Activated T-cell treated with anti-CD3 and anti-CD28 coated beads, Interleukin-2, amount 50 U/mL, for 72 hours (primary cell): ENCODE results near the gene SUN1. TPM values are rescaled to one million over a fixed set of nuclear protein-coding genes. Genes with fewer than 3 reads are reported as not detected.
A peak's percentile ranks its signal among the peaks of the same experiment; 100 is the strongest.
"Not testable (repeated sequence)": the region's sequence is repeated elsewhere in the genome, so short reads cannot be mapped to it uniquely, and the experiment has no call there.

Source experiments
- ATAC-seq, 2 donors: fragments of 150-1000 bp; cut with Tn5 transposase; replicated peaks in 1 of 2; 2 replicates each; pipeline ENCODE4 v1.10.0; 2021; ENCODE audit warnings: moderate library complexity in 2 of 2, mild to moderate bottlenecking in 1 of 2
- DNase-seq, 2 donors: peaks; one replicate each; pipeline ENCODE4 v3.0.0; 2021 to 2022; ENCODE audit warnings: mixed read lengths in 1 of 2
- H3K27ac Mint-ChIP-seq: one replicate; pipeline ENCODE4 v1.8.0; 2022; ENCODE audit warnings: mild to moderate bottlenecking, moderate library complexity, mixed read lengths
- H3K27me3 Mint-ChIP-seq: one replicate; pipeline ENCODE4 v1.8.0; 2022; ENCODE audit warnings: low read depth, mixed read lengths
- H3K36me3 Mint-ChIP-seq, 2 donors: one replicate each; pipeline ENCODE4 v1.8.0; 2022; ENCODE audit warnings: mixed read lengths in 2 of 2, mild to moderate bottlenecking in 1 of 2; ENCODE audit not compliant: insufficient read depth in 2 of 2
- H3K4me1 Mint-ChIP-seq: one replicate; pipeline ENCODE4 v1.8.0; 2022; ENCODE audit warnings: low read depth, mixed read lengths
- H3K4me3 Mint-ChIP-seq, 2 donors: one replicate each; pipeline ENCODE4 v1.8.0; 2022; ENCODE audit warnings: mild to moderate bottlenecking in 2 of 2, mixed read lengths in 2 of 2, moderate library complexity in 2 of 2
- H3K9me3 Mint-ChIP-seq, 2 donors: one replicate each; pipeline ENCODE4 v1.8.0; 2022; ENCODE audit warnings: mixed read lengths in 2 of 2
- total RNA-seq, 2 donors: library from RNA; stranded (reverse); gene quantifications; one replicate each; pipeline ENCODE4 v1.2.3, GENCODE V29; 2022

SUN1 gene
- total RNA-seq, 2 donors from 2014 or later = 77.9 to 84.4 TPM

GRCh38 chr7:899806-900205, 67.5 kb downstream of the SUN1 start:
- Mint-ChIP-seq H3K4me3 (no peak overlapping the region), H3K27ac (no peak overlapping the region), H3K9me3 (no peaks in the 10 kb centered on the region), H3K27me3 (no peaks in the 10 kb centered on the region), H3K36me3 (peaks cover 0 to 9% of the 10 kb centered on the region in 2 donors), H3K4me1 (no peaks in the 10 kb centered on the region)
- ATAC-seq (no peak), DNase-seq (no peak)

- DNase-seq (no peak), ATAC-seq (no peak)
- H3K36me3 Mint-ChIP-seq = peaks cover 0 to 9% of the 10 kb centered on the region in 2 donors
- H3K4me3 Mint-ChIP-seq = no peak overlapping the region
- H3K4me1 Mint-ChIP-seq = no peaks in the 10 kb centered on the region
- no peaks in the 10 kb centered on the region for H3K9me3 Mint-ChIP-seq
- H3K27me3 Mint-ChIP-seq = no peaks in the 10 kb centered on the region
- no peak overlapping the region for H3K27ac Mint-ChIP-seq
Measured at GRCh38 chr7:900331-901040, 68.2 kb downstream of the SUN1 start.

- no peaks in the 10 kb centered on the region for H3K4me1 Mint-ChIP-seq
- H3K9me3 Mint-ChIP-seq = no peaks in the 10 kb centered on the region
- H3K27me3 Mint-ChIP-seq = no peaks in the 10 kb centered on the region
- H3K4me3 Mint-ChIP-seq = no peak overlapping the region
- DNase-seq = no peak
- H3K27ac Mint-ChIP-seq = no peak overlapping the region
- ATAC-seq = peak; percentile 9 to 19
- peaks cover 0 to 3% of the 10 kb centered on the region in 2 donors for H3K36me3 Mint-ChIP-seq
Measured at GRCh38 chr7:901041-901387, 68.7 kb downstream of the SUN1 start.

- Mint-ChIP-seq H3K9me3 (no peaks in the 10 kb centered on the region), H3K36me3 (no peaks in the 10 kb centered on the region), H3K27me3 (no peaks in the 10 kb centered on the region), H3K27ac (no peak overlapping the region), H3K4me3 (no peak overlapping the region), H3K4me1 (no peaks in the 10 kb centered on the region)
- ATAC-seq (peak; percentile 50 to 54), DNase-seq (peak; percentile 60 to 64)
Measured at GRCh38 chr7:901388-902154, 69.3 kb downstream of the SUN1 start.

- H3K36me3 Mint-ChIP-seq = no peaks in the 10 kb centered on the region
- H3K27me3 Mint-ChIP-seq = no peaks in the 10 kb centered on the region
- H3K27ac Mint-ChIP-seq = peak overlapping the region; percentile 11
- DNase-seq (no peak), ATAC-seq (no peak)
- no peaks in the 10 kb centered on the region for H3K9me3 Mint-ChIP-seq
- H3K4me1 Mint-ChIP-seq = no peaks in the 10 kb centered on the region
- no peak overlapping the region for H3K4me3 Mint-ChIP-seq
Measured at GRCh38 chr7:902996-903395, 70.7 kb downstream of the SUN1 start.

GRCh38 chr7:903921-904755, 71.9 kb downstream of the SUN1 start:
- Mint-ChIP-seq H3K27ac (no peak overlapping the region), H3K4me3 (no peak overlapping the region), H3K36me3 (no peaks in the 10 kb centered on the region), H3K4me1 (no peaks in the 10 kb centered on the region), H3K27me3 (no peaks in the 10 kb centered on the region), H3K9me3 (no peaks in the 10 kb centered on the region)
- no peak for ATAC-seq
- no peak for DNase-seq

- ATAC-seq (no peak), DNase-seq (no peak)
- H3K27ac Mint-ChIP-seq = no peak overlapping the region
- no peaks in the 10 kb centered on the region for H3K9me3 Mint-ChIP-seq
- no peaks in the 10 kb centered on the region for H3K36me3 Mint-ChIP-seq
- H3K4me1 Mint-ChIP-seq = peaks cover under 1% of the 10 kb centered on the region
- no peak overlapping the region for H3K4me3 Mint-ChIP-seq
- H3K27me3 Mint-ChIP-seq = no peaks in the 10 kb centered on the region
Measured at GRCh38 chr7:904847-905246, 72.6 kb downstream of the SUN1 start.

- DNase-seq = no peak
- Mint-ChIP-seq H3K27ac (no peak overlapping the region), H3K4me3 (no peak overlapping the region), H3K9me3 (no peaks in the 10 kb centered on the region), H3K27me3 (no peaks in the 10 kb centered on the region), H3K36me3 (no peaks in the 10 kb centered on the region), H3K4me1 (peaks cover 8% of the 10 kb centered on the region)
- peak; percentile 8 to 16 for ATAC-seq
Measured at GRCh38 chr7:906776-907157, 74.5 kb downstream of the SUN1 start.

GRCh38 chr7:907158-907980, 75.1 kb downstream of the SUN1 start:
- ATAC-seq = peak; percentile 21 to 22
- H3K27ac Mint-ChIP-seq = no peak overlapping the region

GRCh38 chr7:908159-908581, 75.9 kb downstream of the SUN1 start:
- peak overlapping the region in 1 of 2 donors; percentile 50 for H3K4me3 Mint-ChIP-seq
- no peaks in the 10 kb centered on the region for H3K36me3 Mint-ChIP-seq
- no peaks in the 10 kb centered on the region for H3K27me3 Mint-ChIP-seq
- H3K27ac Mint-ChIP-seq = no peak overlapping the region
- H3K4me1 Mint-ChIP-seq = peaks cover 8% of the 10 kb centered on the region
- no peaks in the 10 kb centered on the region for H3K9me3 Mint-ChIP-seq
- ATAC-seq = peak; percentile 14 to 28
- DNase-seq = no peak

More at GRCh38 chr7:907158-907980, 75.1 kb downstream of the SUN1 start:
- Mint-ChIP-seq H3K9me3 (no peaks in the 10 kb centered on the region), H3K4me3 (no peak overlapping the region), H3K36me3 (no peaks in the 10 kb centered on the region), H3K27me3 (no peaks in the 10 kb centered on the region), H3K4me1 (peaks cover 8% of the 10 kb centered on the region)
- DNase-seq = peak; percentile 26 to 51

GRCh38 chr7:908591-909357, 76.5 kb downstream of the SUN1 start:
- peak; percentile 86 to 87 for ATAC-seq
- H3K36me3 Mint-ChIP-seq, H3K27me3 Mint-ChIP-seq, H3K9me3 Mint-ChIP-seq, H3K27ac Mint-ChIP-seq, H3K4me1 Mint-ChIP-seq: not testable (repeated sequence)
- DNase-seq = peak; percentile 78 to 80
- peak overlapping the region in 1 of 2 donors; percentile 50 for H3K4me3 Mint-ChIP-seq
